Adrenal gland (tissue), 12 donors: ENCODE measurements around the gene NOX3. TPM values are rescaled to one million over a fixed set of nuclear protein-coding genes. Genes with fewer than 3 reads are reported as not detected.

Source experiments
- DNase-seq, 7 donors: peaks; one replicate each; pipeline ENCODE4 v3.0.0-alpha.2; 2019 to 2020
- H3K27ac ChIP-seq, 5 donors: fragments of 200-600 bp; sonication (generic) in 4 of 5; 1 replicate in 3 of 5; 2 replicates in 2 of 5; pipeline versions ENCODE4 v1.5.1 to v1.8.0; 2016 to 2020; ENCODE audit warnings: mild to moderate bottlenecking in 1 of 5
- H3K27me3 ChIP-seq: fragments of 200-600 bp; 2 replicates; pipeline ENCODE4 v1.8.0; 2021
- H3K36me3 ChIP-seq, 2 donors: fragments of 200-600 bp; replicated peaks in 1 of 2; 1 replicate in 1 of 2; 2 replicates in 1 of 2; pipeline versions ENCODE4 v1.5.1 to v1.8.0; 2018 to 2022
- H3K4me1 ChIP-seq, 2 donors: fragments of 200-600 bp; replicated peaks in 1 of 2; 1 replicate in 1 of 2; 2 replicates in 1 of 2; pipeline versions ENCODE4 v1.5.1 to v1.8.0; 2018 to 2021
- H3K4me3 ChIP-seq, 4 donors: fragments of 200-600 bp; sonication (generic) in 3 of 4; one replicate each; pipeline ENCODE4 v1.5.1; 2016 to 2018
- H3K9me3 ChIP-seq, 3 donors: fragments of 200-600 bp; sonication (generic) in 1 of 3; replicated peaks in 1 of 3; 1 replicate in 2 of 3; 2 replicates in 1 of 3; pipeline versions ENCODE4 v1.5.1 to v1.8.0; 2016 to 2021
- POLR2A ChIP-seq, 2 donors: fragments of 450-650 bp; IDR thresholded peaks; one replicate each; pipeline ENCODE4 v1.6.1; 2017; ENCODE audit warnings: antibody characterized with exemption in 2 of 2, mild to moderate bottlenecking in 2 of 2, moderate library complexity in 1 of 2
- WGBS, 4 donors: extraction: QIAGEN DNeasy Blood & Tissue Kit in 2 of 4; methylation state at CpG; one replicate each; pipeline versions ENCODE4 v1.1.5 to v1.1.7; 2013 to 2017; 5-methylcytosine and 5-hydroxymethylcytosine counted together
- intact Hi-C, 2 donors: fragments of 100-400 bp; cut with DNase I; formaldehyde crosslinking; loops; one replicate each; pipeline versions ENCODE4 v1.14.1 to v1.15.0; 2022 to 2023
- polyA plus RNA-seq, 3 donors: library from polyadenylated mRNA; stranded (reverse); fragments of 200-250 nt in 2 of 3; fragments of 350-450 nt in 1 of 3; fragmentation: Illumina TruSeq in 1 of 3; extraction: RNeasy Lipid Tissue Mini Kit (QIAGEN cat#74804) in 1 of 3; gene quantifications; one replicate each; pipeline ENCODE4 v1.2.3, GENCODE V29; 2013 to 2014
- total RNA-seq, 9 donors: library from RNA; depleted of rRNA in 4 of 9; stranded (reverse); fragments of >200 nt in 4 of 9; fragments of 120-200 nt in 1 of 9; fragmentation: NEBNext Ultra II Directional in 1 of 9; extraction: Animal tissue kit (Norgen Biotek cat#: 25700) in 1 of 9; gene quantifications; one replicate each; pipeline versions ENCODE4 v1.1.0 to v1.2.4, GENCODE V29; 2013 to 2023
- TF ChIP-seq, protein P1 (sequence below), 6 experiments: fragments of 450-650 bp in 4 of 6; fragments of 200-600 bp in 2 of 6; sonication (generic) in 1 of 6; IDR thresholded peaks; 1 replicate in 5 of 6; 2 replicates in 1 of 6; pipeline versions ENCODE4 v1.5.1 to v1.8.0; 2016 to 2021; ENCODE audit warnings: antibody characterized with exemption in 6 of 6, mild to moderate bottlenecking in 2 of 6, moderate library complexity in 1 of 6
- donor health status: healthy with polysubstance abuse.
- donor health status: Bipolar disorder and iron deficiency.
- donor health status: DM: yes; HTN: yes; CAD: no.
- donor health status: DM: no; HTN: no; CAD: no.
- donor health status: DM: no; HTN: no; CAD: no.
- donor health status: DM: yes; HTN: yes; CAD: no.

Gene NOX3
- total and polyA plus RNA-seq, 12 donors: 0.11 to 0.24 TPM; not detected in 10

DNA sequence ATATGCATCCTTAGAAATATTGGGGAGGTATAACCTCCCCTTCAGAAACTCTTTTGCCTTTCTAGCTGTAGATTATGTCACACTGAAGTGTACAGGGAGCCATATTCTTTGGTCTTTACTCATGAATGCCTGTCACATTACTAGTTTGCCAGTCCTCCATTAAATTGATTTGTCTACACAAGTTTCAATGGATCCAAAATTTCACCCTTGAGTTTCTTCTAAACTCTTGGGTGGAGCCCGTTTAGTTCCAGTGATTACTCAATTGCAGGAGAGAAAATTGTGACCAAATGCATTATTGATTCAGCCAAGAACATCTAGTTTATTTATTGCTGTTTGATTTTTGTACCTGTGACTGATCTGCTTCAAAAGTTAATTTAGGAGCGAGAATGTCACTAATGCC, 81.0 kb downstream of the NOX3 start:
- Histone ChIP-seq H3K36me3 (no peaks in the 10 kb centered on the region), H3K4me1 (no peaks in the 10 kb centered on the region), H3K27ac (no peak overlapping the region), H3K27me3 (no peaks in the 10 kb centered on the region), H3K4me3 (no peak overlapping the region), H3K9me3 (no peaks in the 10 kb centered on the region)
- WGBS, 4 donors: 78 to 90% (median 87%) methylated on average over 2 of the region's 2 CpGs
- TF ChIP-seq, protein P1, sequence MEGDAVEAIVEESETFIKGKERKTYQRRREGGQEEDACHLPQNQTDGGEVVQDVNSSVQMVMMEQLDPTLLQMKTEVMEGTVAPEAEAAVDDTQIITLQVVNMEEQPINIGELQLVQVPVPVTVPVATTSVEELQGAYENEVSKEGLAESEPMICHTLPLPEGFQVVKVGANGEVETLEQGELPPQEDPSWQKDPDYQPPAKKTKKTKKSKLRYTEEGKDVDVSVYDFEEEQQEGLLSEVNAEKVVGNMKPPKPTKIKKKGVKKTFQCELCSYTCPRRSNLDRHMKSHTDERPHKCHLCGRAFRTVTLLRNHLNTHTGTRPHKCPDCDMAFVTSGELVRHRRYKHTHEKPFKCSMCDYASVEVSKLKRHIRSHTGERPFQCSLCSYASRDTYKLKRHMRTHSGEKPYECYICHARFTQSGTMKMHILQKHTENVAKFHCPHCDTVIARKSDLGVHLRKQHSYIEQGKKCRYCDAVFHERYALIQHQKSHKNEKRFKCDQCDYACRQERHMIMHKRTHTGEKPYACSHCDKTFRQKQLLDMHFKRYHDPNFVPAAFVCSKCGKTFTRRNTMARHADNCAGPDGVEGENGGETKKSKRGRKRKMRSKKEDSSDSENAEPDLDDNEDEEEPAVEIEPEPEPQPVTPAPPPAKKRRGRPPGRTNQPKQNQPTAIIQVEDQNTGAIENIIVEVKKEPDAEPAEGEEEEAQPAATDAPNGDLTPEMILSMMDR (IDR thresholded peaks at IDR 0.05): no peak
- no peak for TF ChIP-seq POLR2A (IDR thresholded peaks at IDR 0.05)
- intact Hi-C loops: no loop called here
- DNase-seq: no peak

DNA sequence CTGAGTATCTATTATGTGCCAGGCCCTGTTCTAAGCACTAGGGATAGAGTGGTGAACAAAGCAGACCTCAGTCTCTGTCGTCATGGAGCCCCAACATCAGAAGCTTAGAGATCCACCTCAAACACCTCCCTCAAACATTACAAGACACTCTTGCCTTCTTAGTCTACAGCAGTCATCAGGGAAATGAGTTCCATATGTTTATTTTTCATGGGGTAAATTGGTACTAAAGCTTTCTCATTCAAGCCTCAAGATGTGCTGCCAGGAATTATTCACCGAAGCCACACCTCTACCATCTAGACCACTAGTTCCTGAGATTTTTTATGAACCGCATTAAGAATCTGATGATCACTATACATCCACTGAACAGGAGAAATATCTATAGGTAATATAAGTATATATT, 82.4 kb downstream of the NOX3 start:
- TF ChIP-seq POLR2A (IDR thresholded peaks at IDR 0.05): no peak
- TF ChIP-seq, protein P1 (IDR thresholded peaks at IDR 0.05): no peak
- 67 to 94% (median 91%) methylated on average over 3 of the region's 3 CpGs for WGBS, 4 donors

DNA sequence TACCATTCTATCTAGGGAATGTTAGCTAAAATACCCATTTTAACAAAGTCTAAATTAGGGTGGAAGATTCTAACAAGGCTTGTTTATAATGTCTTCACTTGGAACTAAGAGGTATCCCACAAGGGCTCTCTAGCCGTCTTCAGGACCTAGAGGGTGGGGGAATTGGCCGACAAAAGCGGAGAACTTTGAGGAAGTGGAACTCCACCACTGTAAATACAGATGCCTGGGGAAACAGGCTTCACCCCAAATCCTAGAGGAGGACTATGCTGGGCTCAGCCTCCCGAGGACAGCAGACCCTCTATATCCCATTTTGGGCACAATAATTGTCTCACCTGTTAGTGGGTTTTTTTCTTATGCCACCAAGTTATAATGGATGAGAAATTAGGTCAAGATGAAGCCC, 83.4 kb downstream of the NOX3 start:
- H3K27ac ChIP-seq: no peak overlapping the region
- DNase-seq: no peak
- intact Hi-C loops: no loop called here
- H3K9me3 ChIP-seq: no peaks in the 10 kb centered on the region
- no peak overlapping the region for H3K4me3 ChIP-seq
- H3K27me3 ChIP-seq: no peaks in the 10 kb centered on the region
- no peaks in the 10 kb centered on the region for H3K4me1 ChIP-seq
- H3K36me3 ChIP-seq: no peaks in the 10 kb centered on the region
- WGBS, 4 donors: 85 to 91% (median 88%) methylated on average over 4 of the region's 4 CpGs
- TF ChIP-seq, protein P1 (IDR thresholded peaks at IDR 0.05): no peak
- TF ChIP-seq POLR2A (IDR thresholded peaks at IDR 0.05): no peak

More for the DNA sequence above, 82.4 kb downstream of the NOX3 start:
- Histone ChIP-seq H3K4me1 (no peaks in the 10 kb centered on the region), H3K27ac (no peak overlapping the region), H3K36me3 (no peaks in the 10 kb centered on the region), H3K27me3 (no peaks in the 10 kb centered on the region), H3K9me3 (no peaks in the 10 kb centered on the region), H3K4me3 (no peak overlapping the region)
- intact Hi-C loops: no loop called here
- no peak for DNase-seq

DNA sequence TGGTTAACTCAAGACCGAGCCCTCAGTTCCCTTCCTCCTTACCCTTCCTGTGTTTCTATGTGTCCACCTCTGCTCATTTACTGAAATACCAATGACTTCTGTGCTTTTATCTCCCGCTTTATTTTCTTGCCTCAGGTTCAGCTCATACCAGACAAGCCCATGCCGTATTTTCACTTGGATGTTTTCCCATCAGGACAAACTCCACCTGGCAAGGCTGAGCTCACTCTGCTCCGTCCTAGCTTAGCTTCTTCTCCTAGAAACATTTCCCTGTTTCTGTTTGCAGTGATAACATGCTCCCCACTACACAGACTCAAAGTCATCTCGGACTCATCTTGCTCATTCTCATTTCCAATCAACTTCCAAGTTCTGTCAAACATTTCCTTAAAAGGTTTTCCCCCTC, 84.4 kb downstream of the NOX3 start:
- H3K4me1 ChIP-seq: no peaks in the 10 kb centered on the region
- H3K27ac ChIP-seq: no peak overlapping the region
- H3K27me3 ChIP-seq: no peaks in the 10 kb centered on the region
- H3K9me3 ChIP-seq: no peaks in the 10 kb centered on the region
- intact Hi-C loops: no loop called here
- TF ChIP-seq, protein P1 (IDR thresholded peaks at IDR 0.05): no peak
- no peak for TF ChIP-seq POLR2A (IDR thresholded peaks at IDR 0.05)
- H3K4me3 ChIP-seq: no peak overlapping the region
- DNase-seq: no peak
- no peaks in the 10 kb centered on the region for H3K36me3 ChIP-seq
- 64 to 85% (median 77%) methylated on average over 5 of the region's 5 CpGs for WGBS, 4 donors
